K562 (cell line): ENCODE results near the gene FAM32A. TPM values are rescaled to one million over a fixed set of nuclear protein-coding genes. Genes with fewer than 3 reads are reported as not detected.

Experiments
- AFF1 ChIP-seq, 2 experiments: fragments of 450-650 bp; IDR thresholded peaks; 2 replicates each; pipeline ENCODE4 v1.6.1; 2018; ENCODE audit warnings: mild to moderate bottlenecking in 2 of 2, low read depth in 1 of 2; ENCODE audit not compliant: partially characterized antibody in 2 of 2
- ATF2 ChIP-seq: sonication (generic); formaldehyde crosslinking; IDR thresholded peaks from 2 replicates; pipeline ENCODE4 v1.8.1; 2022; ENCODE audit warnings: missing genetic modification reagents
- CC2D1A ChIP-seq: fragments of 450-650 bp; IDR thresholded peaks from 2 replicates; pipeline ENCODE4 v1.6.1; 2017; ENCODE audit warnings: mild to moderate bottlenecking
- CHCHD3 ChIP-seq: fragments of 250-450 bp; sonication (Bioruptor Pico); IDR thresholded peaks from 2 replicates; pipeline ENCODE4 v2.1.2; 2022; ENCODE audit warnings: mild to moderate bottlenecking
- CXXC5 ChIP-seq: fragments of 250-450 bp; sonication (Bioruptor Pico); IDR thresholded peaks from 2 replicates; pipeline ENCODE4 v1.8.0; 2022; ENCODE audit warnings: inconsistent platforms, mild to moderate bottlenecking, moderate library complexity
- HDAC1 ChIP-seq, 2 experiments: fragments of 450-650 bp; IDR thresholded peaks; 2 replicates each; pipeline ENCODE4 v1.6.1; 2016 to 2017; ENCODE audit warnings: inconsistent platforms in 1 of 2, mild to moderate bottlenecking in 1 of 2, moderate library complexity in 1 of 2
- HDAC2 ChIP-seq: fragments of 450-650 bp; IDR thresholded peaks from 2 replicates; pipeline ENCODE4 v1.6.1; 2016; ENCODE audit warnings: mild to moderate bottlenecking
- HOMEZ ChIP-seq: fragments of 250-450 bp; sonication (Bioruptor Pico); IDR thresholded peaks from 2 replicates; pipeline ENCODE4 v1.4.0; 2020; ENCODE audit warnings: mild to moderate bottlenecking, moderate library complexity
- KLF13 ChIP-seq: fragments of 450-650 bp; IDR thresholded peaks from 2 replicates; pipeline ENCODE4 v1.6.1; 2016; ENCODE audit warnings: missing genetic modification characterization, low read depth, mild to moderate bottlenecking, missing compliant biosample characterization, moderate library complexity, borderline replicate concordance
- L3MBTL2 ChIP-seq: fragments of 450-650 bp; IDR thresholded peaks from 2 replicates; pipeline ENCODE4 v1.6.1; 2016; ENCODE audit warnings: mild to moderate bottlenecking, moderate library complexity
- MECOM ChIP-seq: fragments of 250-450 bp; sonication (Bioruptor Pico); IDR thresholded peaks from 2 replicates; pipeline ENCODE4 v1.8.0; 2022; ENCODE audit warnings: inconsistent platforms
- NR4A1 ChIP-seq, 2 experiments: fragments of 250-450 bp in 1 of 2; fragments of 450-650 bp in 1 of 2; sonication (Bioruptor Pico) in 1 of 2; IDR thresholded peaks; 2 replicates each; pipeline versions ENCODE4 v1.4.0 to v1.6.1; 2016 to 2020; ENCODE audit warnings: mild to moderate bottlenecking in 2 of 2, missing compliant biosample characterization in 1 of 2, missing genetic modification characterization in 1 of 2, moderate library complexity in 1 of 2
- PHF20 ChIP-seq: fragments of 450-650 bp; IDR thresholded peaks from 2 replicates; pipeline ENCODE4 v1.6.1; 2018; ENCODE audit not compliant: partially characterized antibody
- RB1 ChIP-seq: fragments of 450-650 bp; IDR thresholded peaks from 2 replicates; pipeline ENCODE4 v1.6.1; 2017; ENCODE audit warnings: low read depth, mild to moderate bottlenecking
- RBM14 ChIP-seq: fragments of 200-400 bp; formaldehyde crosslinking; IDR thresholded peaks from 2 replicates; pipeline ENCODE4 v1.6.1; 2018; ENCODE audit warnings: low read depth, mild to moderate bottlenecking, low read length, moderate library complexity, borderline replicate concordance; ENCODE audit not compliant: insufficient read depth
- RFX5 ChIP-seq: IDR thresholded peaks from 2 replicates; pipeline ENCODE4 v1.6.1; 2011; ENCODE audit warnings: low read depth, mild to moderate bottlenecking, improper control_type of control experiment, low read length
- SETDB1 ChIP-seq: IDR thresholded peaks from one replicate; pipeline ENCODE4 v1.6.1; 2012; ENCODE audit warnings: low read length, control low read depth, inconsistent platforms
- XRCC4 ChIP-seq: IDR thresholded peaks from one replicate; pipeline ENCODE4 v1.6.1; 2011; ENCODE audit not compliant: insufficient read depth, insufficient read length; ENCODE audit errors: extremely low read depth
- ZNF133 ChIP-seq: fragments of 250-450 bp; sonication (Bioruptor Pico); IDR thresholded peaks from 2 replicates; pipeline ENCODE4 v1.4.0; 2020; ENCODE audit warnings: mild to moderate bottlenecking
- ZNF408 ChIP-seq: fragments of 250-450 bp; sonication (Bioruptor Pico); IDR thresholded peaks from 2 replicates; pipeline ENCODE4 v1.4.0; 2020; ENCODE audit warnings: low read depth, mild to moderate bottlenecking, moderate library complexity
- polyA plus RNA-seq, 8 experiments: library from polyadenylated mRNA; depleted of rRNA in 4 of 8; stranded (reverse) in 5 of 8; unstranded in 3 of 8; fragments of >200 nt; fragmentation: Nextera tagmentation in 2 of 8; fragmentation: Illumina TruSeq in 1 of 8; extraction: Ambion mirVana in 2 of 8; extraction: Trizol in 1 of 8; gene quantifications; 2 replicates each; pipeline versions ENCODE4 v1.2.1 to v1.2.3, GENCODE V29; 2011 to 2014; ENCODE audit warnings: inconsistent platforms in 1 of 8, missing spikeins in 1 of 8
- total RNA-seq, 7 experiments: library from RNA; depleted of rRNA in 6 of 7; stranded (reverse); fragments of >200 nt in 6 of 7; fragmentation: Illumina TruSeq in 2 of 7; extraction: Trizol in 2 of 7; gene quantifications; 2 replicates each; pipeline versions ENCODE4 v1.2.1 to v1.2.3, GENCODE V29; 2011 to 2021; ENCODE audit warnings: low replicate concordance in 1 of 7
- TF ChIP-seq, protein P1 (sequence below): fragments of 250-450 bp; sonication (Bioruptor Pico); IDR thresholded peaks from 2 replicates; pipeline ENCODE4 v1.5.0; 2021

FAM32A gene
- total and polyA plus RNA-seq, 9 of the 15 experiments (the other 6 are each of a cell fraction or from before 2014, with no cell fraction given): 30.7 to 96.7 (median 73.7) TPM

DNA sequence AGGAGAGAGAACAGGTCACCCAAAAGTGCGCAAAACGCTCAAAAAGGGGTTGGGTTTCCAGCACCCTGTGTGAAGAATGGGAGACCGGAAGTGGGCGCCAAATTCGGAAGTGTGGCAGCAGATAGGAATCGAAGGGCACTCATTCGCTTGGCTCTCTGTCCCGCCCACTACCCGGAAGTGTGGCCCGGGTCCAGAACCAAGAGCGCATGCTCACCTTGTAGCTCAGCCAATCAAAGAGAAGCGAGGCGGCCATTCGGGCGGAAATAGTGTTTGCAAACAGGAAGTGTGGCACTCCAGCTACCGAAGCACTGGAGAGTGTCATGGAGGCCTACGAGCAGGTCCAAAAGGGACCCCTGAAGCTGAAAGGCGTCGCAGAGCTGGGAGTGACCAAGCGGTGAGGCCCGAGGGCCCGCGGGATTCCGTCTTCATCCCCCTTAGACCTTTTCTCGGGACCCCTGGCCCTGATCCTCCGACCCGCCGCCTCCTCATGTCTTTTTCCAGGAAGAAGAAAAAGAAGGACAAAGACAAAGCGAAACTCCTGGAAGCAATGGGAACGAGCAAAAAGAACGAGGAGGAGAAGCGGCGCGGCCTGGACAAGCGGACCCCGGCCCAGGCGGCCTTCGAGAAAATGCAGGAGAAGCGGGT, at the start of gene FAM32A (continued):
- TF ChIP-seq NR4A1 (CRISPR knock-in tag; IDR thresholded peaks at IDR 0.05) (no peak), NR4A1 (tag; IDR thresholded peaks at IDR 0.05) (no peak), ZNF133 (no peak), RBM14 (no peak), PHF20 (peak; percentile 81), RB1 (peak; percentile 38; the same call in 1 of the 2 replicates), L3MBTL2 (no peak), KLF13 (tag) (no peak), CC2D1A (no peak), CXXC5 (CRISPR knock-in tag) (no peak), CHCHD3 (CRISPR knock-in tag) (no peak), ZNF408 (no peak), HDAC2 (no peak), HOMEZ (no peak), MECOM (CRISPR knock-in tag) (no peak), ATF2 (CRISPR knock-in tag) (no peak), XRCC4 (no peak), AFF1 (IDR thresholded peaks at IDR 0.05; ENCODE audit: low read depth in 1 of 2, partially characterized antibody in 2 of 2) (peak in 1 of 2 experiments; percentile 18), HDAC1 (IDR thresholded peaks at IDR 0.05) (peak in 1 of 2 experiments; percentile 68; a peak in 1 of 4 replicates), SETDB1 (no peak), RFX5 (no peak)
- TF ChIP-seq, protein P1, sequence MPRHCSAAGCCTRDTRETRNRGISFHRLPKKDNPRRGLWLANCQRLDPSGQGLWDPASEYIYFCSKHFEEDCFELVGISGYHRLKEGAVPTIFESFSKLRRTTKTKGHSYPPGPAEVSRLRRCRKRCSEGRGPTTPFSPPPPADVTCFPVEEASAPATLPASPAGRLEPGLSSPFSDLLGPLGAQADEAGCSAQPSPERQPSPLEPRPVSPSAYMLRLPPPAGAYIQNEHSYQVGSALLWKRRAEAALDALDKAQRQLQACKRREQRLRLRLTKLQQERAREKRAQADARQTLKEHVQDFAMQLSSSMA (CRISPR knock-in tag): peak; percentile 98
